ENCODE data around the gene SLC16A8. TPM values are rescaled to one million over a fixed set of nuclear protein-coding genes. Genes with fewer than 3 reads are reported as not detected.

Gene SLC16A8
- total and polyA plus RNA-seq, 9 of the 15 experiments (the other 6 are each of a cell fraction or from before 2014, with no cell fraction given) = not detected

DNA sequence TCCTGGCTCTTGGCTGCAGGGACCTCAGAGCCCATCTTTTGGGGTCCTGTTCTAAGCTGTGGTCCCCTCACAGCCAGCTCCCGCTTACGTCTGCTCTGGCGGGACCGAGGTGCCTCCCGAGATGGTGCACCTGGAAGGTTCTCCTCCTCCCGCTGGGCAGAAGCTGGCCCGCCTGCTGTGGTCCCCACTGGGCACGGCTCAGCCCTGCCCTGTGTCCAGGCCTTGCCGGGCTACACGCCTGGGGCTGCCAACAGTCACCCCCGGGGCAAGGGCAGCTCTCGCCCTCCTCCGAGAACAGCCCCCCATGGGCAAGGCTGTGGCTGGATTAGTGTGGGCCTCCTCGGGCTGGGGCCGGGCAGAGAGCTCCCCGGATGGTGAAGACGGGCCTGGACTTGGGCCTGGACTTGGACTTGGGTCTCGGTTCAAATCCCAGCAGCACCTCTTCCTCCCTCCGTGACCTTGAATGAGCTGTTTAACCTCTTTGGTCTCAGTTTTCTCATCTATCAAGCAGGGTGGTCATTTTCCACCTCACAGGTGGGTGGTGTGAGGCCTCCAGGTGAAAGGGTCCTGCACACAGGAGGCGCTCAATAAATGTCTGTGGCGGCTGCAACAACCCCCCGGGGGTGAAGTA, 25.5 kb upstream of the SLC16A8 start:
- CTCF ChIA-PET (ENCODE audit: low intra/inter-chr PET ratio) = interaction anchor here (0.6 kb wide), 1 partner anchor 44 kb away, joined by 5 read pairs; no protein-coding TSS in a partner anchor
- in situ Hi-C loops (cut with MboI) = loop anchor here (10.0 kb wide), 1 partner anchor 465 kb away; the partner anchor contains the start of gene DMC1
- Histone ChIP-seq H2AFZ (ENCODE audit: low read depth, low read length) (no peak overlapping the region), H3K9me3 (replicated peaks; ENCODE audit: control insufficient read depth, insufficient read depth, low read depth, low read length) (no peaks in the 10 kb centered on the region), H3K4me2 (ENCODE audit: insufficient read depth, low read length) (no peak overlapping the region), H3K4me1 (replicated peaks in 1 of 2; ENCODE audit: control insufficient read depth in 2 of 2, insufficient read depth in 2 of 2, low read length in 2 of 2) (peaks cover 0 to 27% of the 10 kb centered on the region in 2 experiments; a peak in 2 of 5 replicates), H4K20me1 (replicated peaks; ENCODE audit: control insufficient read depth, insufficient read depth, low read length) (no peaks in the 10 kb centered on the region), H3K4me3 (no peak overlapping the region), H3K27me3 (ENCODE audit: control insufficient read depth in 2 of 2, insufficient read depth in 2 of 2, low read length in 2 of 2) (no peaks in the 10 kb centered on the region), H3K9me1 (ENCODE audit: control insufficient read depth, insufficient read depth, low read length) (no peaks in the 10 kb centered on the region), H3K9ac (ENCODE audit: insufficient read depth in 1 of 2, low read depth in 2 of 2, low read length in 2 of 2) (no peak overlapping the region), H3K27ac (ENCODE audit: extremely low read depth, low read depth, low read length) (no peak overlapping the region), H3K36me3 (ENCODE audit: control insufficient read depth, insufficient read depth, low read length) (no peaks in the 10 kb centered on the region), H3K79me2 (ENCODE audit: control insufficient read depth, insufficient read depth, low read length) (no peaks in the 10 kb centered on the region)
- POLR2A ChIA-PET = interaction anchor here (0.6 to 1.1 kb wide), 3 partner anchors 17 to 452 kb away, joined by 3 to 5 read pairs (median 5); no protein-coding TSS in a partner anchor
- ATAC-seq (no peak), FAIRE-seq (no peak), DNase-seq (ENCODE audit: extremely low read depth in 1 of 4, low spot score in 3 of 4) (no peak)
- TF ChIP-seq ETV6 (IDR thresholded peaks at IDR 0.05; ENCODE audit: borderline replicate concordance in 1 of 2, low read depth in 2 of 2, low read length in 1 of 2) (no peak), ETV6 (CRISPR knock-in tag; IDR thresholded peaks at IDR 0.05; ENCODE audit: borderline replicate concordance) (no peak), ZFX (CRISPR knock-in tag; IDR thresholded peaks at IDR 0.05) (0 out of 2 replicates have a peak, but pooled peaks have one; percentile 22), ZSCAN29 (IDR thresholded peaks at IDR 0.05) (no peak), CBX8 (IDR thresholded peaks at IDR 0.05; ENCODE audit: borderline replicate concordance, extremely low read depth, low read depth, low read length, poor library complexity, severe bottlenecking) (no peak), ZBTB33 (CRISPR knock-in tag; IDR thresholded peaks at IDR 0.05) (peak; percentile 59; the same call in 1 of the 2 replicates), ZMIZ1 (IDR thresholded peaks at IDR 0.05; ENCODE audit: low read depth in 2 of 2, low read length in 2 of 2) (no peak), CTBP1 (IDR thresholded peaks at IDR 0.05; ENCODE audit: borderline replicate concordance) (no peak), SNAPC5 (CRISPR knock-in tag; IDR thresholded peaks at IDR 0.05) (no peak), ESRRA (IDR thresholded peaks at IDR 0.05; ENCODE audit: borderline replicate concordance, low read depth) (peak; percentile 46; the same call in 1 of the 2 replicates)
- TF ChIP-seq, protein P1, sequence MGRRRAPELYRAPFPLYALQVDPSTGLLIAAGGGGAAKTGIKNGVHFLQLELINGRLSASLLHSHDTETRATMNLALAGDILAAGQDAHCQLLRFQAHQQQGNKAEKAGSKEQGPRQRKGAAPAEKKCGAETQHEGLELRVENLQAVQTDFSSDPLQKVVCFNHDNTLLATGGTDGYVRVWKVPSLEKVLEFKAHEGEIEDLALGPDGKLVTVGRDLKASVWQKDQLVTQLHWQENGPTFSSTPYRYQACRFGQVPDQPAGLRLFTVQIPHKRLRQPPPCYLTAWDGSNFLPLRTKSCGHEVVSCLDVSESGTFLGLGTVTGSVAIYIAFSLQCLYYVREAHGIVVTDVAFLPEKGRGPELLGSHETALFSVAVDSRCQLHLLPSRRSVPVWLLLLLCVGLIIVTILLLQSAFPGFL (CRISPR knock-in tag; IDR thresholded peaks at IDR 0.05) = no peak
- BruUV-seq (replicated peaks) = no TSS peak
- WGBS (ENCODE audit: insufficient coverage, low coverage, missing lambda C conversion rate) = 48% methylated on average over 12 of the region's 22 CpGs
- intact Hi-C loops (cut with micrococcal nuclease) = loop anchor here (10.0 kb wide), 2 partner anchors 95 to 465 kb away; partner anchors contain the start of genes DMC1 and MAFF
